H9 (cell line): ENCODE measurements around the gene OSBPL10. TPM values are rescaled to one million over a fixed set of nuclear protein-coding genes. Genes with fewer than 3 reads are reported as not detected.

Experiments
- DNase-seq: peaks from one replicate; pipeline ENCODE4 v3.0.0-alpha.2; 2017
- H2AFZ ChIP-seq: one replicate; pipeline ENCODE4 v1.6.1; 2013; ENCODE audit warnings: mild to moderate bottlenecking, low read length, control low read depth, moderate library complexity
- H2AK5ac ChIP-seq: 2 replicates; pipeline ENCODE4 v1.6.1; 2013; ENCODE audit warnings: low read length, control low read depth, mixed read lengths; ENCODE audit not compliant: insufficient read length
- H2BK120ac ChIP-seq: one replicate; pipeline ENCODE4 v1.6.1; 2013; ENCODE audit warnings: low read depth, mild to moderate bottlenecking, low read length, control low read depth, inconsistent platforms; ENCODE audit not compliant: poor library complexity, severe bottlenecking
- H2BK12ac ChIP-seq: 2 replicates; pipeline ENCODE4 v1.6.1; 2013; ENCODE audit warnings: low read length, control low read depth, mixed read lengths, low read depth; ENCODE audit not compliant: insufficient read length
- H2BK15ac ChIP-seq: 2 replicates; pipeline ENCODE4 v1.6.1; 2013; ENCODE audit warnings: low read depth, low read length, control low read depth
- H2BK20ac ChIP-seq: one replicate; pipeline ENCODE4 v1.6.1; 2013; ENCODE audit warnings: low read depth, mild to moderate bottlenecking, low read length, control low read depth, inconsistent platforms; ENCODE audit not compliant: poor library complexity, severe bottlenecking
- H2BK5ac ChIP-seq: 2 replicates; pipeline ENCODE4 v1.6.1; 2013; ENCODE audit warnings: low read length, control low read depth, mixed read lengths; ENCODE audit not compliant: insufficient read length
- H3K14ac ChIP-seq: 2 replicates; pipeline ENCODE4 v1.6.1; 2013; ENCODE audit warnings: low read length, control low read depth; ENCODE audit not compliant: insufficient read depth
- H3K18ac ChIP-seq: 2 replicates; pipeline ENCODE4 v1.6.1; 2013; ENCODE audit warnings: low read depth, mild to moderate bottlenecking, mixed read lengths, low read length, control low read depth; ENCODE audit not compliant: insufficient read length
- H3K23ac ChIP-seq: 2 replicates; pipeline ENCODE4 v1.6.1; 2013; ENCODE audit warnings: low read length, control low read depth, mixed read lengths, low read depth; ENCODE audit not compliant: insufficient read length
- H3K23me2 ChIP-seq: 2 replicates; pipeline ENCODE4 v1.6.1; 2013; ENCODE audit warnings: low read depth, mild to moderate bottlenecking, mixed read lengths, low read length, control low read depth; ENCODE audit not compliant: insufficient read length, poor library complexity, severe bottlenecking
- H3K27ac ChIP-seq: 2 replicates; pipeline ENCODE4 v1.5.1; 2013; ENCODE audit warnings: low read length, control low read depth, mixed read lengths, low read depth; ENCODE audit not compliant: insufficient read length
- H3K27me3 ChIP-seq: 2 replicates; pipeline ENCODE4 v1.6.1; 2013; ENCODE audit warnings: low read length, control low read depth, inconsistent platforms; ENCODE audit not compliant: insufficient read depth
- H3K4ac ChIP-seq: 2 replicates; pipeline ENCODE4 v1.6.1; 2013; ENCODE audit warnings: low read depth, mild to moderate bottlenecking, control low read depth, inconsistent platforms, low read length, moderate library complexity
- H3K4me1 ChIP-seq: 2 replicates; pipeline ENCODE4 v1.6.1; 2013; ENCODE audit warnings: low read length, control low read depth, inconsistent platforms; ENCODE audit not compliant: insufficient read depth
- H3K4me2 ChIP-seq: 2 replicates; pipeline ENCODE4 v1.6.1; 2013; ENCODE audit warnings: low read length, control low read depth, mixed read lengths; ENCODE audit not compliant: insufficient read length, insufficient read depth
- H3K56ac ChIP-seq: 2 replicates; pipeline ENCODE4 v1.6.1; 2013; ENCODE audit warnings: low read depth, mild to moderate bottlenecking, mixed read lengths, low read length, control low read depth; ENCODE audit not compliant: insufficient read length
- H3K79me1 ChIP-seq: 2 replicates; pipeline ENCODE4 v1.6.1; 2013; ENCODE audit warnings: low read depth, mild to moderate bottlenecking, moderate library complexity, low read length, control low read depth, inconsistent platforms; ENCODE audit not compliant: insufficient read depth, poor library complexity, severe bottlenecking
- H3K79me2 ChIP-seq: 2 replicates; pipeline ENCODE4 v1.6.1; 2013; ENCODE audit warnings: low read length, control low read depth, inconsistent platforms; ENCODE audit not compliant: insufficient read depth
- H3K9ac ChIP-seq: 2 replicates; pipeline ENCODE4 v1.6.1; 2013; ENCODE audit warnings: low read length, control low read depth, mixed read lengths; ENCODE audit not compliant: insufficient read length; ENCODE audit errors: extremely low read depth
- H3K9me3 ChIP-seq: one replicate; pipeline ENCODE4 v1.6.1; 2013; ENCODE audit warnings: low read depth, low read length, inconsistent platforms; ENCODE audit not compliant: control insufficient read depth
- H3T11ph ChIP-seq: one replicate; pipeline ENCODE4 v1.6.1; 2013; ENCODE audit warnings: mild to moderate bottlenecking, low read length, control low read depth, inconsistent platforms
- H4K20me1 ChIP-seq: one replicate; pipeline ENCODE4 v1.6.1; 2013; ENCODE audit not compliant: control insufficient read depth, insufficient read length, insufficient read depth
- H4K5ac ChIP-seq: 2 replicates; pipeline ENCODE4 v1.6.1; 2013; ENCODE audit warnings: low read depth, mild to moderate bottlenecking, mixed read lengths, low read length, control low read depth; ENCODE audit not compliant: insufficient read length
- H4K8ac ChIP-seq: replicated peaks from 2 replicates; pipeline ENCODE4 v1.6.1; 2013; ENCODE audit warnings: low read length, control low read depth, mixed read lengths, low read depth; ENCODE audit not compliant: insufficient read length
- H4K91ac ChIP-seq: 2 replicates; pipeline ENCODE4 v1.6.1; 2013; ENCODE audit warnings: low read depth, mild to moderate bottlenecking, moderate library complexity, mixed read lengths, low read length, control low read depth; ENCODE audit not compliant: insufficient read length
- H3K27ac Mint-ChIP-seq, 3 experiments: 2 replicates in 2 of 3; 3 replicates in 1 of 3; pipeline ENCODE4 v1.8.0; 2020 to 2021; ENCODE audit warnings: mixed read lengths in 3 of 3, mild to moderate bottlenecking in 1 of 3, moderate library complexity in 1 of 3
- H3K27me3 Mint-ChIP-seq: 2 replicates; pipeline ENCODE4 v1.8.0; 2021; ENCODE audit warnings: low read depth, mild to moderate bottlenecking, moderate library complexity, mixed read lengths
- H3K36me3 Mint-ChIP-seq, 3 experiments: 2 replicates in 2 of 3; 3 replicates in 1 of 3; pipeline ENCODE4 v1.8.0; 2020 to 2021; ENCODE audit warnings: low read depth in 3 of 3, mixed read lengths in 3 of 3; ENCODE audit not compliant: insufficient read depth in 1 of 3
- H3K4me1 Mint-ChIP-seq, 2 experiments: 2 replicates each; pipeline ENCODE4 v1.8.0; 2020; ENCODE audit warnings: mixed read lengths in 2 of 2
- H3K4me3 Mint-ChIP-seq, 2 experiments: 2 replicates in 1 of 2; 3 replicates in 1 of 2; pipeline ENCODE4 v1.8.0; 2020 to 2021; ENCODE audit warnings: mild to moderate bottlenecking in 2 of 2, mixed read lengths in 2 of 2, moderate library complexity in 1 of 2
- H3K9me3 Mint-ChIP-seq, 2 experiments: 2 replicates in 1 of 2; 3 replicates in 1 of 2; pipeline ENCODE4 v1.8.0; 2020; ENCODE audit warnings: mild to moderate bottlenecking in 2 of 2, mixed read lengths in 2 of 2, moderate library complexity in 1 of 2
- WGBS: extraction: QIAGEN DNeasy Blood & Tissue Kit; methylation state at CpG from one replicate; pipeline ENCODE4 v1.1.7; 2013; ENCODE audit warnings: missing lambda C conversion rate, low lambda C conversion rate, mixed read lengths; ENCODE audit not compliant: insufficient read length; ENCODE audit errors: extremely low coverage; 5-methylcytosine and 5-hydroxymethylcytosine counted together
- total RNA-seq: library from RNA; stranded (reverse); gene quantifications from 2 replicates; pipeline ENCODE4 v1.2.1, GENCODE V29; 2021
- TF ChIP-seq, protein P1 (sequence below): fragments of 200-600 bp; sonication (generic); conservative IDR thresholded peaks from 3 replicates; pipeline ENCODE4 v1.8.0; 2021; ENCODE audit warnings: antibody characterized with exemption, mild to moderate bottlenecking

Gene OSBPL10
- total RNA-seq, 1 experiment from 2014 or later: 42.7 TPM

DNA sequence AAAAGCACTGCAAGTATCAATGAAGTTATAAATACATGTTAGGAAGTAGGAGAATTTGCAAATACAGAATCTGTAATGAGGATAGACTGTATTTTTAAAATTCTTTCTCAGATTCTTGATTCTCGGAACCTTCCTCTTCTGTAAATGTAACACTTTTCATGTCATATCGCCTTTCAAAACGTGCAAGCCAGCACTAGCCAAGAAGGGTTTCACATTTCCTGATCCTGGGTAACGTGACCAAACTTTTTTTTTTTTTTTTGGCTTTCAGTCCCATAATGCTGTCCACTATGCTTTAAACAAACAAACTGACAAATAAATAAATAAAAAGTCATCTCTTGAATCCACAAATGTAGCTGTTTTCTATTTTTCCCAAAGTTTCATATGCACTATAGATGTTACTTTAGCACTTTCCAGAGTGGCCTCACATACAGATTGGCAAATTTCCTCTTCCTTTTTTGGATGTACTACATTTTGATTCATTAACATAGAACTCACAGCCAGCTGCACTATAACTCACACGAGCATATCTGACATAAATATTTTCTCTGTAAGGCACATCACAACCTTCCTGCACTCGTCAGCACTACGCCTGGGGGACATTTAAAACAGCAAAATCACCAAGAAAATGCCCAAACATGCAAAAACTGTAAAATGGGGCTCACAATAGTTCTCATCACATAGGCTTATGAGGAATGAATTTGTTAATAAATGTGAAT, 208.1 kb downstream of the OSBPL10 start:
- DNase-seq: no peak
- Histone ChIP-seq H3K56ac (no peak overlapping the region), H2BK5ac (no peak overlapping the region), H3K23ac (no peak overlapping the region), H3K18ac (no peak overlapping the region), H3K23me2 (no peaks in the 10 kb centered on the region), H4K91ac (no peak overlapping the region), H4K5ac (no peak overlapping the region), H2AK5ac (no peak overlapping the region), H2BK15ac (no peak overlapping the region), H2BK12ac (no peak overlapping the region), H3K27ac (no peak overlapping the region), H2BK120ac (no peak overlapping the region), H3T11ph (no peak overlapping the region), H3K14ac (no peak overlapping the region), H3K79me2 (no peaks in the 10 kb centered on the region; the same call in 1 of the 2 replicates), H3K9ac (no peak overlapping the region), H3K9me3 (no peaks in the 10 kb centered on the region), H4K20me1 (no peaks in the 10 kb centered on the region), H3K27me3 (no peaks in the 10 kb centered on the region), H3K79me1 (no peaks in the 10 kb centered on the region), H2BK20ac (no peak overlapping the region), H3K4me1 (no peaks in the 10 kb centered on the region), H3K4ac (no peak overlapping the region), H4K8ac (no peak overlapping the region), H3K4me2 (no peak overlapping the region), H2AFZ (no peak overlapping the region)
- no CpG with 5 or more reads among the region's 7 CpGs for WGBS
- peaks cover 0 to 6% (median 0%) of the 10 kb centered on the region in 3 experiments; a peak in 2 of 7 replicates for H3K36me3 Mint-ChIP-seq
- TF ChIP-seq, protein P1, sequence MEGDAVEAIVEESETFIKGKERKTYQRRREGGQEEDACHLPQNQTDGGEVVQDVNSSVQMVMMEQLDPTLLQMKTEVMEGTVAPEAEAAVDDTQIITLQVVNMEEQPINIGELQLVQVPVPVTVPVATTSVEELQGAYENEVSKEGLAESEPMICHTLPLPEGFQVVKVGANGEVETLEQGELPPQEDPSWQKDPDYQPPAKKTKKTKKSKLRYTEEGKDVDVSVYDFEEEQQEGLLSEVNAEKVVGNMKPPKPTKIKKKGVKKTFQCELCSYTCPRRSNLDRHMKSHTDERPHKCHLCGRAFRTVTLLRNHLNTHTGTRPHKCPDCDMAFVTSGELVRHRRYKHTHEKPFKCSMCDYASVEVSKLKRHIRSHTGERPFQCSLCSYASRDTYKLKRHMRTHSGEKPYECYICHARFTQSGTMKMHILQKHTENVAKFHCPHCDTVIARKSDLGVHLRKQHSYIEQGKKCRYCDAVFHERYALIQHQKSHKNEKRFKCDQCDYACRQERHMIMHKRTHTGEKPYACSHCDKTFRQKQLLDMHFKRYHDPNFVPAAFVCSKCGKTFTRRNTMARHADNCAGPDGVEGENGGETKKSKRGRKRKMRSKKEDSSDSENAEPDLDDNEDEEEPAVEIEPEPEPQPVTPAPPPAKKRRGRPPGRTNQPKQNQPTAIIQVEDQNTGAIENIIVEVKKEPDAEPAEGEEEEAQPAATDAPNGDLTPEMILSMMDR: no peak
- H3K27me3 Mint-ChIP-seq: no peaks in the 10 kb centered on the region; the same call in 1 of the 2 replicates
- H3K9me3 Mint-ChIP-seq: no peaks in the 10 kb centered on the region
- no peak overlapping the region for H3K27ac Mint-ChIP-seq
- H3K4me3 Mint-ChIP-seq: no peak overlapping the region
- H3K4me1 Mint-ChIP-seq: peaks cover 9 to 20% of the 10 kb centered on the region in 2 experiments
